ENCODE measurements around the gene PPP1R15B.

Gene PPP1R15B

DNA sequence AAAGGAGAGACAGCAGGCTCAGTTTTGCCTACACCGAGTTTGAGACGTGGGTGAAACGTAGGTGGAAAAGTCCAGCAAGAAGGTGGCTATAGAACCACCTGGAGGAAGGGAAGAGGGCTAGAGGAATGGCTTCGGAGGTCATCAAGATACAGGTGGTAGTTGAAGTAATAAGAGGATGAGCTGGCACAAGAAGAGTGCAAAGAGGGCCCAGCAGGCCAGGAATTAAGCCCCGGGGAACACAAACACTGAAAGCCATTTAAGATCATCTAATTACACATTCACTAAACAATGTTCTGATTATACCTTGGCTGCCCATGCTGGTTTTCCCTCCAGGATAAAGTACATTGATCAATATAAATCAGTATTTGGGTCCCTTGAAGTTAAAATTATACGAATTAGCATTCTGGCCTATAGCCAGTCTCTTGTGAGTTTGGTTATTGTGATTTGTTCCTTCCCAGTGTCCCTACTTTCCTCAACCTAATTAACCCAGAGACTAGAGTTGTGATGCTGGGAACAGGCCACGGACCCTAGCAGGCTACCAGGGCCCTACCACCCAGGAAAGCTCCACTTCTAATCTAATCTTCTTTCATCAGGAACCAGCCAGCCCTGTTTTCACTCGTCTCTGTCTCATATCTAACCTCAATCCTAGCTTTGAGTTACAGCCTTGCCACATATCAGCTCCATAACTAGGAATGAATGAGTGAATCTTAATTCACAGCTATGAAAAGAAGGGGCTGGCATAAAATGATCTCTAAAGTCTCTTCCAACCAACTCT lies 26.4 kb upstream of the PPP1R15B start:
- no peak overlapping the region for H3K4me3 ChIP-seq (ENCODE audit: insufficient read depth, low read length, poor library complexity, severe bottlenecking)
- no peak overlapping the region for H3K27ac ChIP-seq (ENCODE audit: low read depth, low read length)
- 0 out of 2 replicates have a peak, but pooled peaks cover 5% of the 10 kb centered on the region for H3K27me3 ChIP-seq (ENCODE audit: low read length)
- no peak overlapping the region for H2AFZ ChIP-seq (ENCODE audit: low read depth, low read length, severe bottlenecking)
- H3K9me2 ChIP-seq (replicated peaks; ENCODE audit: insufficient read depth, low read length), result no peaks in the 10 kb centered on the region
- no peak for TF ChIP-seq EZH2phosphoT487 (conservative IDR thresholded peaks at IDR 0.05; ENCODE audit: low read length)
- TF ChIP-seq, protein P1, sequence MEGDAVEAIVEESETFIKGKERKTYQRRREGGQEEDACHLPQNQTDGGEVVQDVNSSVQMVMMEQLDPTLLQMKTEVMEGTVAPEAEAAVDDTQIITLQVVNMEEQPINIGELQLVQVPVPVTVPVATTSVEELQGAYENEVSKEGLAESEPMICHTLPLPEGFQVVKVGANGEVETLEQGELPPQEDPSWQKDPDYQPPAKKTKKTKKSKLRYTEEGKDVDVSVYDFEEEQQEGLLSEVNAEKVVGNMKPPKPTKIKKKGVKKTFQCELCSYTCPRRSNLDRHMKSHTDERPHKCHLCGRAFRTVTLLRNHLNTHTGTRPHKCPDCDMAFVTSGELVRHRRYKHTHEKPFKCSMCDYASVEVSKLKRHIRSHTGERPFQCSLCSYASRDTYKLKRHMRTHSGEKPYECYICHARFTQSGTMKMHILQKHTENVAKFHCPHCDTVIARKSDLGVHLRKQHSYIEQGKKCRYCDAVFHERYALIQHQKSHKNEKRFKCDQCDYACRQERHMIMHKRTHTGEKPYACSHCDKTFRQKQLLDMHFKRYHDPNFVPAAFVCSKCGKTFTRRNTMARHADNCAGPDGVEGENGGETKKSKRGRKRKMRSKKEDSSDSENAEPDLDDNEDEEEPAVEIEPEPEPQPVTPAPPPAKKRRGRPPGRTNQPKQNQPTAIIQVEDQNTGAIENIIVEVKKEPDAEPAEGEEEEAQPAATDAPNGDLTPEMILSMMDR (IDR thresholded peaks at IDR 0.05; ENCODE audit: insufficient read depth, low read length, poor library complexity, severe bottlenecking), result no peak
- no peaks in the 10 kb centered on the region for H4K20me1 ChIP-seq (ENCODE audit: low read depth, low read length)
- H3K9me3 ChIP-seq (ENCODE audit: insufficient read depth, low read length), result no peaks in the 10 kb centered on the region
- H3K4me2 ChIP-seq (ENCODE audit: low read depth, low read length, poor library complexity, severe bottlenecking), result no peak overlapping the region
- no peak overlapping the region for H3K9ac ChIP-seq (ENCODE audit: low read length)
- H3K36me3 ChIP-seq (ENCODE audit: low read length), result no peaks in the 10 kb centered on the region
- no peaks in the 10 kb centered on the region for H3K79me2 ChIP-seq (ENCODE audit: insufficient read depth, low read length)
- no peaks in the 10 kb centered on the region for H3F3A ChIP-seq (ENCODE audit: insufficient read depth)

DNA sequence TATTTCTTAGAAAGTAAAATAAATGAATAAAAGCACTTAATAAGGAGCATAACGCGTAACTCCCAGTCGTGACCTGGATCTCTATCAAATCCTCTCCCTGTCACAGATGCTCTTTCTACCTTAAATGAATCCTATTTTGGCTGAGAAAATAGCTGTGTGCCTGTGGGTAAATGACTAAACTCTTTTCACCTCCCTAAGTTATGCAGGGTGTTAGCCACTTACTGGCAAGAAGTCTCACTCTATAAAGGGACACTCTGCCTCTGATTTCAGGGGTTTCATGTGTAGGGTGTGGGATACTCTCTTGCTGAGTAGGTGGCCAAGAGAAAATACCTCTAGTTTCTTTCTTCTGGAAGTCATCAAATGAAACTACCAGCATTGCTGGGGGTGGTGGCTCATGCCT lies 24.3 kb upstream of the PPP1R15B start:
- no peak overlapping the region for H3K4me2 ChIP-seq (ENCODE audit: low read depth, low read length, poor library complexity, severe bottlenecking)
- H3K36me3 ChIP-seq (ENCODE audit: low read length), result no peaks in the 10 kb centered on the region
- no peak overlapping the region for H3K4me3 ChIP-seq (ENCODE audit: insufficient read depth, low read length, poor library complexity, severe bottlenecking)
- no peaks in the 10 kb centered on the region for H3K79me2 ChIP-seq (ENCODE audit: insufficient read depth, low read length)
- H3K9me3 ChIP-seq (ENCODE audit: insufficient read depth, low read length), result no peaks in the 10 kb centered on the region
- no peaks in the 10 kb centered on the region for H3K9me2 ChIP-seq (replicated peaks; ENCODE audit: insufficient read depth, low read length)
- 0 out of 2 replicates have a peak, but pooled peaks cover 5% of the 10 kb centered on the region for H3K27me3 ChIP-seq (ENCODE audit: low read length)
- no peaks in the 10 kb centered on the region for H3F3A ChIP-seq (ENCODE audit: insufficient read depth)
- H3K9ac ChIP-seq (ENCODE audit: low read length), result no peak overlapping the region
- TF ChIP-seq, protein P1 (IDR thresholded peaks at IDR 0.05; ENCODE audit: insufficient read depth, low read length, poor library complexity, severe bottlenecking), result no peak
- no peak for TF ChIP-seq EZH2phosphoT487 (conservative IDR thresholded peaks at IDR 0.05; ENCODE audit: low read length)
- H3K27ac ChIP-seq (ENCODE audit: low read depth, low read length), result no peak overlapping the region
- no peaks in the 10 kb centered on the region for H4K20me1 ChIP-seq (ENCODE audit: low read depth, low read length)
- no peak overlapping the region for H2AFZ ChIP-seq (ENCODE audit: low read depth, low read length, severe bottlenecking)

DNA sequence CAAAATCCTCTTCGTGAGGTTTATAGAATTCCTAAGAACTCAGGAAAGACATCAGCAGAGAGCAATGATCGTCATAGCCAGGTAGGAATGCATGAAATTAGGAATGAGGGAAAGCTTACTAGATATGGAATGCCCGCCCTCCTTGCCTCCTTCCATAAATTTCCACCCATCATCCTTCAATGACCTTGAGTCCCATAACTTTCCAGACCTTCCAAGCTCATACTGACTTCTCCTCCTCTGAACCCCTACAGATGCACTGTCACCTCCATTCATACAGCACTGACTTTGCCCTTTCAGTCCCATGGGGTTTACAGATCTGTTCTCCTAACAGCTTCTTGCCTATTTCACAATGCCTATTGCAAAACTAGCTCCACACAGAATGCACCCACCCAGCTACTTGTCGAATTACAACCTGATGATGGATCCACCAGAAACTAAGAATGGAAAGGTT lies 23.8 kb upstream of the PPP1R15B start:
- H3K27ac ChIP-seq (ENCODE audit: low read depth, low read length), result no peak overlapping the region
- no peaks in the 10 kb centered on the region for H3F3A ChIP-seq (ENCODE audit: insufficient read depth)
- TF ChIP-seq, protein P1 (IDR thresholded peaks at IDR 0.05; ENCODE audit: insufficient read depth, low read length, poor library complexity, severe bottlenecking), result no peak
- no peak for TF ChIP-seq EZH2phosphoT487 (conservative IDR thresholded peaks at IDR 0.05; ENCODE audit: low read length)
- H3K79me2 ChIP-seq (ENCODE audit: insufficient read depth, low read length), result no peaks in the 10 kb centered on the region
- no peak overlapping the region for H3K4me2 ChIP-seq (ENCODE audit: low read depth, low read length, poor library complexity, severe bottlenecking)
- H3K9me3 ChIP-seq (ENCODE audit: insufficient read depth, low read length), result no peaks in the 10 kb centered on the region
- 0 out of 2 replicates have a peak, but pooled peaks cover 5% of the 10 kb centered on the region for H3K27me3 ChIP-seq (ENCODE audit: low read length)
- H3K9ac ChIP-seq (ENCODE audit: low read length), result no peak overlapping the region
- H3K9me2 ChIP-seq (replicated peaks; ENCODE audit: insufficient read depth, low read length), result no peaks in the 10 kb centered on the region
- no peaks in the 10 kb centered on the region for H3K36me3 ChIP-seq (ENCODE audit: low read length)
- no peak overlapping the region for H3K4me3 ChIP-seq (ENCODE audit: insufficient read depth, low read length, poor library complexity, severe bottlenecking)
- H4K20me1 ChIP-seq (ENCODE audit: low read depth, low read length), result no peaks in the 10 kb centered on the region
- H2AFZ ChIP-seq (ENCODE audit: low read depth, low read length, severe bottlenecking), result no peak overlapping the region

All from SU-DHL-6 (cell line).